Fibroblast of upper back skin (primary cell): ENCODE results near the gene SLC45A2.

ENCODE experiments used
- DNase-seq: peaks from one replicate; pipeline ENCODE4 v3.0.0-alpha.2; 2013

SLC45A2 gene

DNA sequence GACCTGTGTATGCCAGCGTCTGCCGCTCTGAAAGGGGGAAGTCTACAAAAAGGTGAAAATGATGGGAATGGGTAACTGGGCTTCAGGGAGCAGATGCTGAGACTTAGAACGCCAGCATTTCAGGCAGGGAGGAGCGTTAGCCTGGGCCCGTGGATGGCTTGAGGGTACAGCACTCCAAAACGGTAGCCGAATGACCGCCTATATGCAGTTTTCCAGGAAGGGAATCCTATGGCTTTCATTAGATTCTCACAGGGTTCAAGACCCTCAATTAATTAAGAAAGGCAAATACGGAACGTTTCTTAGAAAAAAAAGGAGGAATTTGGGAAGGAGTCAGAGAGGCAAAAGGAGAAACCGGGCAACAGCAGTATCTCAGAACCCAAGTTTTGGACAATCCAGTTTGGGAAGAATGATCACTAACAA lies 22.7 kb upstream of the SLC45A2 start:
- no peak for DNase-seq

GRCh38 chr5:34005681-34006080 lies 21.2 kb upstream of the SLC45A2 start:
- no peak for DNase-seq

DNA sequence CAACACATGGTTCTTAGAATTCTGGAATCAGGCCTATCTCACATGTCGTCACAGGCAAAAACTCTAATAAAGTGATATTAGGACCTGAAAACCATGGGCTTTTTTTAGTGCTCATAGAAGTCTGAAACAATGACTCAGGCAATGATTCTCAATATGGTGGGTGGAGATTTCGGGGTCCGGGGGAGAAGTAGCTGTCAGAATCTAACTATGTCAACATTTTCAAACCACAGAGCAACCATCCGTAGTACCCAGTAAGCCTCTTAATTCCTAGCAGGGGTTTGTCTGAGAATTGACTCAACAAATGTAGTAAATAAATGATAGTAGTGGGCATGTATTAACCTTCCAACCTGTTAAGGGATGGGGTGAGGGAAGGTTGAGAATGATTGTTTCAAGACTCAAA lies 20.7 kb upstream of the SLC45A2 start:
- DNase-seq = no peak

DNA sequence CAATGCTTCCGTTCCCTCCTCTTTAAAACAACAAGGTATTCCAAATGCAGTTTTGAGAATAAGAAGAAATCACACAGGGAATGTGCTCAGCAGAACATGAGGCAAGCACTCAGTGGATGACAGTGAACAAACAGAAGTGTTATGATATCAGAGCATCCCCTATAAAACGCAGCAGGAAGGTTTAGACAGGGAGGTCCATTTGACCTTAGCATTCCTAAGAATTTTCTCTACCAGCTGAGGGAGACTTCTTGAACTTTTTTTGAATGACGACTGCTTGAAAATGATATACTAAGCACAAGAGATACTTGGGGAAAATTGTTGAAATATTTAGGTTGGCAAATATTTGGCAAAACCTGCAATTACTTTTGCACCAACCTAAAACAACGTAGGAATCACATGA lies 19.4 kb upstream of the SLC45A2 start:
- no peak for DNase-seq

- no peak for DNase-seq
Observed at GRCh38 chr5:34002629-34003328, 18.3 kb upstream of the SLC45A2 start.

- no peak for DNase-seq
Observed at GRCh38 chr5:34001241-34001841, 16.8 kb upstream of the SLC45A2 start.

DNA sequence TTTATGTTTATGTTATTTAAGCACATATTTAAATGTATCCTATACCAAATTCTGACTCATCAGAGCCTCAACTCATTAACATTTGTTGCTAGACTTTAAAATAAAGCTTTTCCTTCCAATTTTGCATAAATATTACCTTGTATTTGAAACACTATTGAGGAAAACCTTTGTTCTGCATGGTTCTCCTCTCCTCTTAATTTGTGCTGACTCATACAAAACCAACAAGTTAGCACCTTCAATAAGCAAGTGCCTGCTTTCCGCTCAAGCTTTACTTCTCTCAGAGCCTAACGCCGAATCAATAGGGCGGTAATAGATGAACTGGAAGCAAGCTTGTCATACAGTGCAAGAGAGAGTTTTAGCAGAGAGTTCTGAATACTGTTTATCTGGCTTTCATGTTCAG lies 15.5 kb upstream of the SLC45A2 start:
- no peak for DNase-seq

DNA sequence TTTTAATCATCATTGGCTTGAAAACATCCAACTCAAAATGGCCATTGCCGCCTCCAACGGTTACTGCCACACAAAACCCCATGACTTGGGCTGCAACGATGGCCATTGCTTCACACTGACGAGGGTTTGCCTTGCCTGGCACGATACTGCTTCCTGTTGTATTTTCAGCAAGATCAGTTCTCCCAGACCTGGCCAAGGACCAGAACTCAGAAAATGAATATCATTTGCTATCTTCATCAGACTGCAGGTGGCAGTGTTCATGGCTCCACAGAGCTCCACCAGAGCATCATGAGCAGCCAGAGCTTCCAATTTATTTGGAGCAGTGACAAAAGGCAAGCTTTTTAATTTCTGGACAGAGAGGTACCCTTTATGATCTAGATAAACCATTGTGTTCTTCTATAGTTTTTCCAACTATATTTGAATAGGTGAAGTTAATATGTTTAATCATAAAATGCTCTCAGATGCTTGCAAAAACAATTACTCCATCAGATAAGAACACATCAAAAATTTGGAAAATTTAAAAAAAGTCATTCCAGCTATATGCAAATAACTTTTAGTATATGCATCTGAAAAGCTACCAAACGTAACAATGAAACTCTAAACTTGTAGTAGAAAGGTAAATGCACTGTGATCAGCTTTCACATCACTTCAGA lies 13.0 kb upstream of the SLC45A2 start:
- peak; percentile 88 for DNase-seq

DNA sequence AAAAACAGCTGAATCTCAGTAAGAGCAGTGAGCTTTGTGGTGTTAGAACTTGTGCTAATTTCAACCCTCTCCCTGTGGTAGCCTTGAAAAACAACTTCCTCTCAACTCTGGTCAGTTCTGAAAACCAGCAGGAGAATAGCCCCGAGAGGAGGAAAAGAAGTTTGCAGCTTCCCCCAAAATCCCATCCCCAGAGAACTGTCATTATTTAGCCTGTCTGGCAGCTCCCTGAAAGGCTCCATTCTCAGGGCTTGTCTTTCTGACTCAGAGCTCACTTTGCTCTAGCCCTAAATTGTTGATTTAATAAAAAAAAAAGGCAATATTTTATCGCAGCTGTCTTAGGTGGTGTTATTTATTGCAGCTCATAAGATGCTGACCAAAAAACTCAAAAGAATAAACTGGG lies 11.4 kb upstream of the SLC45A2 start:
- DNase-seq = peak; percentile 69

DNA sequence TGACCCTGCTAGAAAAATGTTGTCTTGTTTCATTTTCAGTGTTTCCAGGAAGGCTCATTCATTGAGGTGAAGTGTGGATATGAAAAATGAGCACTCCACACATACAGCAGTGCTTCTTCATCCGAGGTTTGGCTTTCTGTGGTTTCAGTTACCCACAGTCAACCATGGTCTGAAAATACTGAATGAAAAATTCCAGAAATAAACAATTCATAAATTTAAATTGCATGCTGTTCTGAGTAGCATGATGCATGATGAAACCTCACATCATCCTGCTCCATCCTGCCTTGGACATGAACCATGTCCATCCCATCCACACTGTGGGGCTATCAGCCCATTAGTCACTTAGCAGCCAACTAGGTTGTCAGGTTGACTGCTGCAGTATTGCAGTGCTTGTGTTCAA lies 10.4 kb upstream of the SLC45A2 start:
- peak; percentile 95 for DNase-seq

GRCh38 chr5:33992864-33993263 lies 8.4 kb upstream of the SLC45A2 start:
- DNase-seq = no peak

DNA sequence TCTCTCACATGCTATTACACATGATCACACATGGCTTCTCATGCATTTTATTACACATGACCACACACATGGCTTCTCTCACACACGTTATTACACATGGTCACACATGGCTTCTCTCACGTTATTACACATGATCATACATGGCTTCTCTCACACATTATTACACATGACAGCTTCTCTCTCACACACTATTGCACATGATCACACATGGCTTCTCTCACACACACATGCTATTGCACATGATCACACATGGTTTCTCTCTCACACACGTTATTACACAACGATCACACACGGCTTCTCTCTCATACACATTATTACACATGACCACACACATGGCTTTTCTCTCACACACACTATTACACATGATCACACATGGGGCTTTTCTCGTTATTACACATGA lies 954 bp upstream of the SLC45A2 start:
- DNase-seq = no peak

GRCh38 chr5:33984178-33984577 lies 315 bp downstream of the SLC45A2 start:
- no peak for DNase-seq

- DNase-seq = peak; percentile 26
Observed at GRCh38 chr5:33981408-33982162, 2.9 kb downstream of the SLC45A2 start.

DNA sequence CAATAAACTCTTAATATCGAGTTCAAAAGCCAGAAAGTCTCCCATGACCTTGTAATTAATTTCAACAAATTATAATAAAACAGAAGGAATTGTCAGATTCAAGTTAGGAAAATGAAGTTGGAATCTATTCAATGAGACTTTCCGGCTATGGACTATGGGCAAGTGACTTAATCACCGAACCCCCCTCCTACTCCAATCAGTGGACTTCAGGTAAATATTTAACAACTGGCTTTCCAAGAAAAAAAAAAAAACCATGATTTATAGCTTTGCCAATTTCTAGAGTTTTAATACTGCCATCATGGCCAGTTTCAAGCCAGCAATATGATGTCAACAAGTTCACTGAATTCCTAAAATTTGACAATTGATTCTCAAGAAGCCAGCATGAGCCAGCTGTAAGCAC lies 4.5 kb downstream of the SLC45A2 start:
- DNase-seq = no peak

DNA sequence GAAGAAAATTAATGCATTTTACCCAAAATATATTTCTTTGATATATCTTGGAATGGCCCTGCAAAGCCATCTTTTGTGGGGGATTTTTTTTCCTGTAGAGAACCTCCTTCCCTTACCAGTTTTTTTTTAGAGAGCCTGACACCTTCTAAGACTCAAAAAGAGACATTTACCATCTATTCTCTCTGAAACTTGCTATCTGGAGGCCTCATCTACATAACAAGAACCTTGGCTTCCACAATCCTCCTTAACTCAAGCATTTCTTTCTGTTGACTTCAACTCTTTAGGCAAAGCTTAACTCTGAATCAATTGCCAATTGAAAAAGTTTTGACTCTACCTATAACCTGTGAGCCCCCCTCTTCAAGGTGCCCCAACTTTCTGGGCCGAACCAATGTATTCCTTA lies 6.2 kb downstream of the SLC45A2 start:
- DNase-seq = no peak

GRCh38 chr5:33976307-33976706 lies 8.2 kb downstream of the SLC45A2 start:
- DNase-seq = no peak

GRCh38 chr5:33975852-33976251 lies 8.6 kb downstream of the SLC45A2 start:
- DNase-seq = no peak

GRCh38 chr5:33973271-33973670 lies 11.2 kb downstream of the SLC45A2 start:
- DNase-seq = no peak

DNA sequence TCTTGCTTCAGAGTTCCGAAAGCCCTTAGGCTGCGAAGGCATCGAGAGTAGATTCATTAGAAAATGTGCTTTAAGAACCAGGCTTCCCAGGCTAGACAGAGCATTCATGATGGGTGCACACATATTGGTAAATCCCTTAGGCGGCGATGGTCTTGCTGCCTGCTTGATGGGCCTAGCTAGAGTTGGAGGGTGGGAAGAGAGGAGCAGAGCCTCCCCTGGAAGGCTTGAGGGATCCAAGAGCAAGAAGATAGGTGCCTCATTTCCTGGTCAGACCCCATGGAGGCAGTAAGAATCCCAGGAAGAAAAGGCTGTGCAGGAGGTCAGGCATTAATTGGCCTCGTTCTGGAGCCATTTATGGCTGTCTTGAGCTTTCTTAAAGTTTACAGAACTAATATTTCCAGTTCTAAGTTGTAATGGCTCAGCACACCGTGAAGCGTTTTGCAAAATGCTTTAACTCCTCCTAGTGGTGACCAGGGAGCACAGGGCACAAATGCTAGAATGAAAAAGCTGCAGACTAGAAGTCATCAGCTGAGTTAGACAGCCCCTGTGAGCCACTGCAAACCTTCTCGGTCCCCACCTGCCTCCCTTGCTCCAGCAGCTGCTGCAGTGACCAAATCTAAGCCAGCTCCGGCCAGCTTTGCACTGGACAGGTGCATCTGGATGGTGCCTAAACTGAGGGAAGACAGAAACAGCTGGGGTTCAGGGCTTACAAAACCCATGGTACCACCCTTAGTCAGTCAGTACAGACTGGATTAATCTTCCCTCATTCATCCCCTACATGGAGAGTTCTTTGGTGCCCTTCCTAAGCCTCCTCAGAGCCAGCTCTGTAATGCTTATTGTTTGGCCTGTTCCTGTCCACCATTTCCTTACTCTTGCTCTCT lies 14.7 kb downstream of the SLC45A2 start:
- peak; percentile 67 for DNase-seq

- peak; percentile 27 for DNase-seq
Observed at GRCh38 chr5:33968211-33969005, 16.1 kb downstream of the SLC45A2 start.

DNA sequence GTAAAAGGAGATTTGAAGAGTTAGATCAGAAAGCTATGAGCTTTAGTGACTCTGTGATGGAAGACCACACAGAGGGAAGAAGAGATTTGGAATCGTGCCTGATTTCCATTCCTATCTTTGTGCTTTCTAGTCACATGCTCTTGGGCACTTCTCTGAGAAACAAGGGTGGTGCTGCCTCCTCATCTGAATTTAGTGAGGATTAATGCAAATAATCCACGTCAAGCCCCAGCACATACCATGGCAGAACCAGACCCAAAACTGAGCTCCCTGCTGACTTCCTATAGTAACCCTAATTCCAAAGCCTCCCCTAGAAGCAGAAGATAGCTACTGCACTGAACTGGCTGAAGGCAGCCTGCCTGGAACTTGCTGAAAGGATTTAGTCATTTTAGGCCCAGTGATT lies 17.7 kb downstream of the SLC45A2 start:
- DNase-seq = no peak
